Measurements from ENCODE around the gene MUC6.

Gene MUC6

GRCh38 chr11:1022908-1023810 lies 13.4 kb downstream of the MUC6 start:
- CTCF ChIA-PET, result no interaction called here
- H3K36me3 ChIP-seq (ENCODE audit: control insufficient read depth in 2 of 2, insufficient read depth in 1 of 2, low read length in 2 of 2), result no peaks in the 10 kb centered on the region
- H3K27ac ChIP-seq (ENCODE audit: extremely low read depth, low read depth, low read length), result no peak overlapping the region
- POLR2A ChIA-PET, result no interaction called here
- H3K4me3 ChIP-seq (ENCODE audit: low read depth, low read length), result no peak overlapping the region
- H3K9me3 ChIP-seq (ENCODE audit: control insufficient read depth, insufficient read depth, low read depth, low read length), result no peaks in the 10 kb centered on the region
- H3K4me1 ChIP-seq (ENCODE audit: control insufficient read depth, insufficient read depth, low read length), result no peaks in the 10 kb centered on the region
- TF ChIP-seq HIC1 (tag by site-specific recombination; IDR thresholded peaks at IDR 0.05), result no peak
- no peak for TF ChIP-seq ZNF830 (tag by site-specific recombination; IDR thresholded peaks at IDR 0.05; ENCODE audit: low read depth)
- no peak for TF ChIP-seq ZNF280D (tag by site-specific recombination; IDR thresholded peaks at IDR 0.05)
- TF ChIP-seq ZSCAN4 (tag by site-specific recombination; IDR thresholded peaks at IDR 0.05), result peak; percentile 39; the same call in 1 of the 2 replicates
- no peak for TF ChIP-seq ZSCAN23 (tag by site-specific recombination; IDR thresholded peaks at IDR 0.05)
- no peak for TF ChIP-seq ZFP3 (tag by site-specific recombination; IDR thresholded peaks at IDR 0.05; ENCODE audit: low read depth)
- no peak for TF ChIP-seq KLF7 (tag by site-specific recombination; IDR thresholded peaks at IDR 0.05; ENCODE audit: borderline replicate concordance)
- TF ChIP-seq ZBTB44 (tag by site-specific recombination; IDR thresholded peaks at IDR 0.05), result no peak
- TF ChIP-seq ZNF610 (tag by site-specific recombination; IDR thresholded peaks at IDR 0.05; ENCODE audit: borderline replicate concordance), result no peak
- TF ChIP-seq PRDM1 (tag by site-specific recombination; IDR thresholded peaks at IDR 0.05), result 0 out of 2 replicates have a peak, but pooled peaks have one; percentile 26
- no peak for TF ChIP-seq ZNF654 (tag by site-specific recombination; IDR thresholded peaks at IDR 0.05; ENCODE audit: low read depth)
- no peak for TF ChIP-seq ZNF621 (tag by site-specific recombination; IDR thresholded peaks at IDR 0.05)
- no peak for TF ChIP-seq ZNF670 (tag by site-specific recombination; IDR thresholded peaks at IDR 0.05; ENCODE audit: low read depth)
- no peak for TF ChIP-seq ZNF184 (tag by site-specific recombination; IDR thresholded peaks at IDR 0.05)
- TF ChIP-seq ZNF24 (tag by site-specific recombination; IDR thresholded peaks at IDR 0.05), result peak; percentile 60; the same call in 1 of the 2 replicates
- TF ChIP-seq ZNF324 (tag by site-specific recombination; IDR thresholded peaks at IDR 0.05), result no peak
- no peak for TF ChIP-seq ZNF776 (tag by site-specific recombination; IDR thresholded peaks at IDR 0.05; ENCODE audit: borderline replicate concordance)
- TF ChIP-seq ZNF280C (tag by site-specific recombination; IDR thresholded peaks at IDR 0.05), result no peak
- TF ChIP-seq PRDM10 (tag by site-specific recombination; IDR thresholded peaks at IDR 0.05), result no peak
- no peak for TF ChIP-seq ZNF416 (tag by site-specific recombination; IDR thresholded peaks at IDR 0.05)
- no peak for TF ChIP-seq ZBTB1 (tag by site-specific recombination; IDR thresholded peaks at IDR 0.05)
